H1 (cell line): Measurements from ENCODE around the gene LSM4. TPM values are rescaled to one million over a fixed set of nuclear protein-coding genes. Genes with fewer than 3 reads are reported as not detected.
A peak's percentile ranks its signal among the peaks of the same experiment; 100 is the strongest.

Experiments used
- polyA plus RNA-seq, 7 experiments: library from polyadenylated mRNA; depleted of rRNA in 3 of 7; stranded (reverse) in 5 of 7; unstranded in 2 of 7; fragments of >200 nt in 5 of 7; fragments of 200-250 nt in 2 of 7; gene quantifications; 1 replicate in 5 of 7; 2 replicates in 1 of 7; 4 replicates in 1 of 7; pipeline versions ENCODE4 v1.2.1 to v1.2.3, GENCODE V29; 2011 to 2013; ENCODE audit warnings: missing spikeins in 2 of 7, mixed read lengths in 2 of 7
- total RNA-seq: library from RNA; stranded (reverse); fragmentation: NEBNext Ultra II Directional; extraction: Animal tissue kit (Norgen Biotek cat#: 25700); gene quantifications from 2 replicates; pipeline ENCODE4 v1.2.1, GENCODE V29; 2021
- TF ChIP-seq, protein P1 (sequence below), 3 experiments: IDR thresholded peaks; 1 replicate in 2 of 3; 2 replicates in 1 of 3; pipeline versions ENCODE4 v1.5.1 to v1.6.1; 2011; ENCODE audit warnings: low read length in 3 of 3, mild to moderate bottlenecking in 3 of 3, inconsistent platforms in 2 of 3, low read depth in 1 of 3, moderate library complexity in 1 of 3; ENCODE audit not compliant: insufficient read depth in 1 of 3; ENCODE audit errors: control extremely low read depth in 1 of 3

The LSM4 gene
- total and polyA plus RNA-seq, 2 of the 8 experiments (the other 6 are each of a cell fraction or from before 2014, with no cell fraction given): 302 to 319 TPM

DNA sequence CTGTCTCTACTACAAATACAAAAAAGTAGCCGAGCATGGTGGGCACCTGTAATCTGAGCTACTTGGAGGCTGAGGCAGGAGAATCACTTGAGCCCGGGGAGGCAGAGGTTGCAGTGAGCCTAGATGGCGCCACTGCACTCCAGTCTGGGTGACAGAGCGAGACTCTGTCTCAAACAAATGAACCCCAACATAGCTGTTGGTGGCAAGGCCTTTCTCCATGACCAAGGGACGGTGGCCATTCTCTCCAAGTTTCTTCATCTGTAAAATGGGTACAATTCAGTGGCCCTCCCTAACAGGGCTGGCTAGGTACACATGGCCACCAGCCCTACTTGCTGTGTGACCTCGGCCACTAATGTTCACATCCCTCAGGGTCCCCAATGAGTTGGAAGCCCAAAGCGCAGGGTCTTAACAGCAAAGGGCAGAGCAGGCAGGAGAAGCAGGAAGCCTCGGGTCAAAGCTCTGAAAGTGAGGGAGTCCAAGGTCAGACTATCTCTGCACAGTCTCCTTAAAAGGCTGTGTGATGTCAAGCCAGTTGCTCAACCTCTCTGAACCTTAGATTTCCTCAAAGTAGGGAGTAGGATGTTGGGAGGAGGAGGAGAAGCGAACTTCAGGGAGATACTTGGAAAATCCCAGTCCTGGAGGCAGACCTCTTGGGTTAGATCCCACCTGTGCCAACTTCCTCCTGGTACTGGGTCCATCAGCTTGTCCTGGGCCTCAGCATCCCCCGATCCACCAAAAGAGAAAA is 44.2 kb downstream of the LSM4 start (continued):
- TF ChIP-seq, protein P1, sequence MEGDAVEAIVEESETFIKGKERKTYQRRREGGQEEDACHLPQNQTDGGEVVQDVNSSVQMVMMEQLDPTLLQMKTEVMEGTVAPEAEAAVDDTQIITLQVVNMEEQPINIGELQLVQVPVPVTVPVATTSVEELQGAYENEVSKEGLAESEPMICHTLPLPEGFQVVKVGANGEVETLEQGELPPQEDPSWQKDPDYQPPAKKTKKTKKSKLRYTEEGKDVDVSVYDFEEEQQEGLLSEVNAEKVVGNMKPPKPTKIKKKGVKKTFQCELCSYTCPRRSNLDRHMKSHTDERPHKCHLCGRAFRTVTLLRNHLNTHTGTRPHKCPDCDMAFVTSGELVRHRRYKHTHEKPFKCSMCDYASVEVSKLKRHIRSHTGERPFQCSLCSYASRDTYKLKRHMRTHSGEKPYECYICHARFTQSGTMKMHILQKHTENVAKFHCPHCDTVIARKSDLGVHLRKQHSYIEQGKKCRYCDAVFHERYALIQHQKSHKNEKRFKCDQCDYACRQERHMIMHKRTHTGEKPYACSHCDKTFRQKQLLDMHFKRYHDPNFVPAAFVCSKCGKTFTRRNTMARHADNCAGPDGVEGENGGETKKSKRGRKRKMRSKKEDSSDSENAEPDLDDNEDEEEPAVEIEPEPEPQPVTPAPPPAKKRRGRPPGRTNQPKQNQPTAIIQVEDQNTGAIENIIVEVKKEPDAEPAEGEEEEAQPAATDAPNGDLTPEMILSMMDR (IDR thresholded peaks at IDR 0.05; ENCODE audit: control extremely low read depth in 1 of 3, insufficient read depth in 1 of 3, low read depth in 1 of 3, low read length in 3 of 3): peak; percentile 29 to 57 (median 56); a peak in 3 of 4 replicates
